Measurements from ENCODE around the gene SF3A2. TPM values are rescaled to one million over a fixed set of nuclear protein-coding genes. Genes with fewer than 3 reads are reported as not detected.

Gene SF3A2
- total and polyA plus RNA-seq, 4 donors = 2.2 to 32.0 (median 13.2) TPM

- H3K36me3 ChIP-seq (ENCODE audit: control insufficient read depth in 4 of 4, insufficient read depth in 3 of 4, low read depth in 1 of 4, low read length in 3 of 4) = no peaks in the 10 kb centered on the region
- H3K4me3 ChIP-seq (ENCODE audit: low read depth in 1 of 3, low read length in 3 of 3) = no peak overlapping the region
- no peaks in the 10 kb centered on the region for H3K9me3 ChIP-seq (ENCODE audit: control insufficient read depth in 4 of 4, low read length in 3 of 4)
- no peak for DNase-seq (ENCODE audit: low spot score)
- no peak overlapping the region for H3K27ac ChIP-seq (ENCODE audit: low read depth in 1 of 2, low read length in 2 of 2)
- H3K27me3 ChIP-seq (ENCODE audit: control insufficient read depth in 4 of 4, insufficient read depth in 4 of 4, low read length in 3 of 4) = no peaks in the 10 kb centered on the region
- no peaks in the 10 kb centered on the region for H3K4me1 ChIP-seq (ENCODE audit: control insufficient read depth in 4 of 4, insufficient read depth in 4 of 4, low read length in 3 of 4)
- no peak for TF ChIP-seq EGR1 (IDR thresholded peaks at IDR 0.05; ENCODE audit: low read depth in 2 of 2)
- TF ChIP-seq NR2F2 (IDR thresholded peaks at IDR 0.05) = no peak
- no peak for TF ChIP-seq FOXA1 (IDR thresholded peaks at IDR 0.05)
- no peak for TF ChIP-seq MAX (IDR thresholded peaks at IDR 0.05)
- TF ChIP-seq CTCF (IDR thresholded peaks at IDR 0.05; ENCODE audit: low read depth, low read length, missing input control) = no peak
- TF ChIP-seq RXRA (IDR thresholded peaks at IDR 0.05) = no peak
- no peak overlapping the region for H3K9ac ChIP-seq (ENCODE audit: low read depth in 1 of 2, low read length in 2 of 2)
- 96% methylated on average over 8 of the region's 8 CpGs for WGBS
These were observed 47.3 kb downstream of the SF3A2 start for GRCh38 chr19:2283835-2284507.

GRCh38 chr19:2286402-2287140 is 49.9 kb downstream of the SF3A2 start:
- 82% methylated on average over 20 of the region's 20 CpGs for WGBS
- Histone ChIP-seq H3K27me3 (ENCODE audit: control insufficient read depth in 4 of 4, insufficient read depth in 4 of 4, low read length in 3 of 4) (peaks cover 0 to 3% (median 0%) of the 10 kb centered on the region in 4 donors), H3K9ac (ENCODE audit: low read depth in 1 of 2, low read length in 2 of 2) (no peak overlapping the region), H3K36me3 (ENCODE audit: control insufficient read depth in 4 of 4, insufficient read depth in 3 of 4, low read depth in 1 of 4, low read length in 3 of 4) (no peaks in the 10 kb centered on the region), H3K4me1 (ENCODE audit: control insufficient read depth in 4 of 4, insufficient read depth in 4 of 4, low read length in 3 of 4) (peaks cover 0 to 18% (median 10%) of the 10 kb centered on the region in 4 donors), H3K27ac (ENCODE audit: low read depth in 1 of 2, low read length in 2 of 2) (no peak overlapping the region), H3K9me3 (ENCODE audit: control insufficient read depth in 4 of 4, low read length in 3 of 4) (no peaks in the 10 kb centered on the region), H3K4me3 (ENCODE audit: low read depth in 1 of 3, low read length in 3 of 3) (no peak overlapping the region)
- DNase-seq (ENCODE audit: low spot score) = no peak
- TF ChIP-seq FOXA1 (IDR thresholded peaks at IDR 0.05) (no peak), SP1 (IDR thresholded peaks at IDR 0.05) (no peak), HNF4G (IDR thresholded peaks at IDR 0.05) (no peak), ATF3 (IDR thresholded peaks at IDR 0.05) (no peak), HNF4A (conservative IDR thresholded peaks at IDR 0.05) (no peak), EGR1 (IDR thresholded peaks at IDR 0.05; ENCODE audit: low read depth in 2 of 2) (no peak), RXRA (IDR thresholded peaks at IDR 0.05) (no peak), TAF1 (conservative IDR thresholded peaks at IDR 0.05) (no peak), FOXA2 (IDR thresholded peaks at IDR 0.05) (no peak), REST (IDR thresholded peaks at IDR 0.05) (no peak), RAD21 (IDR thresholded peaks at IDR 0.05) (no peak), YY1 (IDR thresholded peaks at IDR 0.05) (no peak)
